HTR-8/SVneo (cell line): Measurements from ENCODE around the gene FRMD5.
A peak's percentile ranks its signal among the peaks of the same experiment; 100 is the strongest.
"Not testable (repeated sequence)": the region's sequence is repeated elsewhere in the genome, so short reads cannot be mapped to it uniquely, and the experiment has no call there.

ENCODE experiments used
- DNase-seq: peaks from one replicate; pipeline ENCODE4 v3.0.0; 2011; ENCODE audit warnings: low spot score, mixed read lengths; ENCODE audit not compliant: insufficient read length
- FAIRE-seq: peaks from 2 replicates; lab custom pipeline; 2011; peaks lifted over from hg19 to GRCh38; lab: Jason Lieb, UNC

FRMD5 gene

GRCh38 chr15:44035781-44036699, 159.0 kb downstream of the FRMD5 start:
- no peak for DNase-seq
- no peak for FAIRE-seq

DNA sequence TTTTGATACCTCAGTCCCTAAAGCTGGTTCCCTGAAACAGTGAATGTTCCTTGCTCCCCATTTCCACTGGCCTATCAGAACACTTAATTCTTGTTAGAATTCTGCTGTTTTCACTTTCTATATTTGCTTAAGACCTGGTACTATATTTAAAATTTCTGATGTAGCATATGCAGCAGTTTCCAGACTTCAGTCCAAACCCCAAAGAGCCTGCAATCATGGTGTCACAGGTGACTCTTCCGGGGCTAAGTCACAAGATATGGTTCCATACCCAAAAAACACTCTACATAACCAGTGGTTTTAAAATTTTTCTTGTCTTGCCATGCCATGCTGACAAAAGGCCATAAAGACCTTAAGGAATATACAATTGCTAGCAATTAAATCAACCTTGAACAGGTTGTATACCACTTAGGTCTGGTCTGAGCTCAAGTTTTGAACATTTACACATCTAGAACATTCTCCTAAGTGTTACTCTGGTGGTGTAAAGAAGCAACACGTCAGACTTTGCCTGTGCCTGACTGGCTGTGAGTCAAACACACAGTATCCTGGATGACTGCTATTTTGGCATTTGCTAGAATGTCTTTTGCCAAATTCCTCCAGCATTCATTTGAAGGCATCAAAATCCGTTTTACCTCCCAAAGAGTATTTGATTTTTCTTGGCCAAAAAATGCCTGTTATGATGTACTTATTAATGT, 160.0 kb downstream of the FRMD5 start:
- FAIRE-seq (no peak), DNase-seq (no peak)

DNA sequence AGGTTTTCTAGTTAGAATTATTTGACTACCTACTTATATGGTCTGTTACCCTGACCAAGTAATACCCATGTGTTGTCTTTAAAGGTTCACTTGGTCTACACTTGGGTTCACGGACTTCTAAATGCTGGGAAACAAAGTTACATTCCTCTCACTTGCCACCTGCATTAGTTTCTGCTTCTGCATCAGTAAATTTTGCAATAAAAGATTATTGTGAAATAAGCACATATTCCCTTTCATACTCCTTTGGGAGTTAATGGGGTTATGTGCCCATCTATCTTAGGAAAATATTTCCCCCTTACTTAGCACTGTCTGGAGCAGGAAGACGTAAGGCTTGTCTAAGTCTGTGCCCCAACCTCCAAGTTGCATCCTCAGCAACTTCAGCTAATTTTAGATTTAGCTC, 160.7 kb downstream of the FRMD5 start:
- FAIRE-seq (no peak), DNase-seq (no peak)

DNA sequence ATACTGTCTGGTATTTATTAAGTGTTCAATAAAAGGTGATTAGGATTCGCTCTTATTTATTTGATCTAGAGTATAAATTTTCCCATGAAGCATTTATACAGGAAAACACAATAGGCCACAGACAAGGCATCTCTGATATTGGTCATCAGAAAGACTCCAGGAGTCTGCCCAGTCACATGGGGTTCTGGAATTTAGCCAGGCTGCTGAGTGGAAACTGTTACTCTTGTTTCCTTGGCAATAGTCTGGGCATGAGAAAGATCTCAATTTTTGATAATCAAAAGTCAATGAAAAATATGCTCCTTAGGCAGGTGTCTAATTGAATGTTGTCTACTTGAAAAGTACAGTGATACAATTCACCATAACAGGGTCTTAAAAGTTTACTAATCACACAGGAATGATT, 161.2 kb downstream of the FRMD5 start:
- DNase-seq (no peak), FAIRE-seq (no peak)

DNA sequence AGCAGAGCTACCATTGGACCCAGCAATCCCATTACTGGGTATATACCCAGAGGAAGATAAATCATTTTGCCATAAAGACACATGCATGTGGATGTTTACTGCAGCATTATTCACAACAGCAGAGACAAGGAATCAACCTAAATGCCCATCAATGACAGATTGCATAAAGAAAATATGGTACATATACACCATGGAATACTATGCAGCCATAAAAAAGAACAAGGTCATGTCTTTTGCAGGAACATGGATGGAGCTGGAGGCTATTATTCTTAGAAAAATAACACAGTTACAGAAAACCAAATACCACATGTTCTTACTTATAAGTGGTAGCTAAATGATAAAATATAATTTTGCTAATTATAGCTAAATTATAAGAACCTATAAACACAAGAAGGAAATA, 162.3 kb downstream of the FRMD5 start:
- not testable (repeated sequence) for FAIRE-seq, DNase-seq

DNA sequence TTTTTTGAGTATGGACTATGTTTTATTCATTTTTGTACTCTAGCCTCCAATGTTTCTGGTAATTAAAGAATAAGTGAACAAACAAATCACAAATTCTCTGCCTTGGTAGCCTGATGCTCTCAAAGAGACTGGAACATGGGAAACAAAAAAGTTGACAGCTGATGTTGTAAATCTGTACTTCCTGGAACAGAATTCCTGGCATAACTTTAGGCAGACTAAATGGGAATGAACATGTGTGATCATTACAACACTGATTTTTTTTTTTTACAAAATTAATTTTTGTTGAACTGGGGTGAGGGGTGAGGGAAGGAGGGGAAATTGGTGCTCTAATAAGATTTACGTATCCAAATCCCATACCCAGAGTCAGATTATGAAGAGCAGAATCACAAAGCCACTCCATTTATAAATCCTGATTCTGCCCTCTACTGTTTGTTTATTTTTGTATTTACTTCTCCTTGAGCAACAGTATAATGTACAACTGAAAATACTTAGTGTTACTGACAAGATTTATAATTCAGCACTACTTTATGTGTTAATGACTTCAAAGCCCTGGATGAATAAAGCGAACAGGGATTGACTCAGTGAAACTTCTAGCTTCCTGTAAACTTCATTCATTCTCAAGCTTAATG, 165.0 kb downstream of the FRMD5 start:
- peak; percentile 25 for DNase-seq
- FAIRE-seq = no peak

- DNase-seq = no peak
- no peak for FAIRE-seq
Observed at GRCh38 chr15:44029003-44029402, 166.1 kb downstream of the FRMD5 start.

- DNase-seq (no peak), FAIRE-seq (no peak)
Observed at GRCh38 chr15:44028349-44028748, 166.7 kb downstream of the FRMD5 start.

GRCh38 chr15:44024155-44024554, 170.9 kb downstream of the FRMD5 start:
- FAIRE-seq (no peak), DNase-seq (no peak)

- DNase-seq (no peak), FAIRE-seq (no peak)
Observed at GRCh38 chr15:44023176-44023575, 171.9 kb downstream of the FRMD5 start.

- no peak for FAIRE-seq
Observed at GRCh38 chr15:44018151-44018550, 176.9 kb downstream of the FRMD5 start.

GRCh38 chr15:44015545-44016305, 179.3 kb downstream of the FRMD5 start:
- FAIRE-seq (no peak), DNase-seq (no peak)

More at GRCh38 chr15:44018151-44018550, 176.9 kb downstream of the FRMD5 start:
- DNase-seq = no peak

DNA sequence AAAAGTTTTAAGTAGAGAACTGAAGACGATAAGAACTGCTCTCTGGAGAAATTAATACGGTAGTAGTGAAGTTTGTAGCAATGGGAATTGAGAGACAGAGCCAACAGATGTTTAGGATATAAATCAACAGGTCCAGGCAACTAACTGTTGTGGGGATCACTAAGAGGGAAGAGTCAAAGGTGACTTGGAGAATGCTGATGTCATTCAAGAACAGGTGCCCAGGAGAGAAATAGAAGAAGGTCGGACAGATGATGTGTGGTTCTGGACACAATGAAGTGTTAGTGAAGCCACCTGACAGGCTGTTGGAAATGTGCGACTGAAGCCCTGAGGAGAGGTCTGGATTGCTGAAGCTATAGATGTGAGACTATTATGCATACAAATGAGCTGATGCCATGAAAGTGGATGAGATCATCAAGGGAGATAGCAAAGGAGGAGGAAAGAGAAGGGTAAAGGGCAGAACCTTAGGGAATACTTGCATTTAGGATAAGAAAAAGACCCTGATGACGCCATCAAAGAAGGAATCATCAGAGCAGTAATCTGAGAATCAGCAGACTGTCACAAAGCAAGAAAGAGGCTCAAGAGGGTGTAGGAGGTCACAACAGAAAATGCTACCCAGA, 183.7 kb downstream of the FRMD5 start:
- FAIRE-seq = no peak

GRCh38 chr15:44010089-44010488, 185.0 kb downstream of the FRMD5 start:
- no peak for FAIRE-seq
- DNase-seq = no peak

More for the DNA sequence above, 183.7 kb downstream of the FRMD5 start:
- no peak for DNase-seq

DNA sequence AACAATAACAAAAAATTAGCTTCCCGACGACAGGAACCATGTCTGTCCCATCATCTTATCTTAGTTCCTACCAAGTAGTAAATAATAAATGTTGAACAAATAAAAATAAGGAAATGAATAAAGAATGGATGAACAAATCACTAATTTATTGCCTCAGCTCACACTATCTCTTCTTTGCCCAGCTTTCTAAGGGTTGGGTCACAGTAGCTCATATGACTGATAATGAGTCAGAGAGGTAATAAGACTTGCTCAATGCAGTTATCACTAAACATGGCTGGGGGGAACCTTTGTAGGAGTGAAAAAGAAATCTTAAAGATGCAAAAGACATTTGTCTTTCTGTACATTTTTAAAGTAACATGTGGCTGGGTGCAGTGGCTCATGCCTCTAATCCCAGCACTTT, 186.0 kb downstream of the FRMD5 start:
- FAIRE-seq (no peak), DNase-seq (peak; percentile 29)

DNA sequence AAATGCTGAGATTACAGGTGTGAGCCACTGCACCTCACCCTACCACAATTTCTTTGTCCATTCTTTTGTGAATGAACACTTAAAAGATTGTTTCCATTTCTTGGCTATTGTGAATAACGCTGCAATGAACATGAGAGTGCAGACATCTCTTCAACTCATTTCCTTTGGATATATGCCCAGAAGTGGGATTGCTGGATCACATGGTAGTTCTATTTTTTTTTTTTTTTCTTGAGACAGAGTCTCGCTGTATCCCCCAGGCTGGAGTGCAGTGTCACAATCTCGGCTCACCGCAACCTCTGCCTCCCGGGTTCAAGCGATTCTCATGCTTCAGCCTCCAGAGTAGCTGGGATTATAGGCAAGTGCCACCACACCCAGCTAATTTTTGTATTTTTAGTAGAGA, 194.8 kb downstream of the FRMD5 start:
- not testable (repeated sequence) for FAIRE-seq

GRCh38 chr15:43998607-43999006, 196.5 kb downstream of the FRMD5 start:
- FAIRE-seq = no peak
- DNase-seq = no peak

More for the DNA sequence above, 194.8 kb downstream of the FRMD5 start:
- not testable (repeated sequence) for DNase-seq

- FAIRE-seq (no peak), DNase-seq (no peak)
Observed at GRCh38 chr15:43991206-43991605, 203.9 kb downstream of the FRMD5 start.

GRCh38 chr15:43989938-43990337, 205.1 kb downstream of the FRMD5 start:
- no peak for FAIRE-seq

DNA sequence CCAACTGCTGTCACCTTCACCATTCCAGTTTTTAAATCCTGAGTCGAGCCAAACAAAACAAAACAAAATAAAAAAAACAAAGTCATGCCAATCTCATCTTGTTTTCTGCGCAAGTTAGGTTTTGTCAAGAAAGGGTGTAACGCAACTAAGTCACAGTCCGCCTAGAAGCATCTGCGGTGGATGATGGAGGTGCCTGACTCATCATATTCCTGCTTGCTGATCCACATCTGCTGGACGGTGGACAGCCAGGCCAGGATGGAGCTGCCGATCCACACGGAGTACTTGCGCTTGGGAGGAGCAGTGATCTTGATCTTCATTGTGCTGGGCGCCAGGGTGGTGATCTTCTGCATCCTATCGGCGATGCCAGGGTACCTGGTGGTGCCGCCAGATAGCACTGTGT, 206.2 kb downstream of the FRMD5 start:
- FAIRE-seq (no peak), DNase-seq (no peak)

More at GRCh38 chr15:43989938-43990337, 205.1 kb downstream of the FRMD5 start:
- no peak for DNase-seq
